CD4-positive, alpha-beta T cell treated with Interleukin-4 for 1 hour (primary cell): Measurements from ENCODE around the gene FBXO47.
"Not testable (repeated sequence)": the region's sequence is repeated elsewhere in the genome, so short reads cannot be mapped to it uniquely, and the experiment has no call there.

ENCODE experiments used
- DNase-seq, 2 donors: peaks; one replicate each; pipeline ENCODE4 v3.0.0-alpha.2; 2020 to 2022

Gene FBXO47

DNA sequence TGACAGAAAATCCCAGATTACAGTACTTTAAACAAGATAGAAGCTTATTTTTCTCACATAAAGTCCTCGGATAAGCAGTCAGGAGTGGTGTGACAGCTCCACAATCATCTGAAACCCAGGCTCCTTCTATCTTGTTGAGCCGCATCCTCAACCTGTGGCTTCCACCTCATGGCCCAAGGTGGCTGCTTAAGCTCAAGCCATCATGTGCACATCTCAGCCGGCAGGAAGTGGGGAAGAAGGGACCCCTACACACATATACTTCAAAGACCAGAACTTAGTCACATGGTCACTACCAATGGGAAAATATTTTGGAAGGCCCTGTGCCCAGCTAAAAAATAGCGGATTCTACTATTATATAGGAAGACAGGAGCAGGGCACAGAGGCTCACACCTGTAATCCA lies 11.0 kb upstream of the FBXO47 start:
- DNase-seq: no peak

DNA sequence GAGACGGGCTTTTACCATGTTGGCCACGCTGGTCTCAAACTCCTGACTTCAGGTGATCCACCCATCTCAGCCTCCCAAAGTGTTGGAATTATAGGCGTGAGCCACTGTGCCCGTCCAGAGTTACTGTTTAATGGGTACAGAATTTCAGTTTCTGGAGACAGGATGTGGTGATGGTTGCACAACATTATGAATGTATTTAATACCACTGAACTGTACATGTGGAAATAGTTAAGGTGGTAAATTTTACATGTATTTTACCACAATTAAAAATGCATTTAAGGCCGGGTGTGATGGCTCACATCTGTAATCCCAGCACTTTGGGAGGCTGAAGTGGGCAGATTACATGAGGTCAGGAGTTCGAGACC lies 9.0 kb upstream of the FBXO47 start:
- DNase-seq: peak in 1 of 2 donors; percentile 24

DNA sequence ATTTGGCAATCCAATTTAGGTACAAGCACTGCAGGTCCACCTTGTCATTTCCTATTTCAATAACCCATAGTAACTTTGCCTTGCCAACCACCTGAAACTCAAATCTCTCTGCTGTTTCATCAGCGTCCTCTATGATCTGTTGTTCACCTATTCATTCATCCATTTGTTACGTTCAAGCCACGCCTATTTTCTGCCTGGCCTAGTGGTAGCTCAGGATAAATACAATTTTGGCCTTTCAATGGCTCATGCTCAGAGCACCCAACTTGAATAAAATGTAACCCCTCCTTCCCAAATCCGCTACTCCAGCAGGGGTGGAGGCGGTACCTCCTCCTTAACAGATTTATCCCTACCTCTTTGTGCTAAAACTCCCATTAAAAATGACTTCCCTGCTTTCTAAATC lies 3.6 kb upstream of the FBXO47 start:
- no peak for DNase-seq

DNA sequence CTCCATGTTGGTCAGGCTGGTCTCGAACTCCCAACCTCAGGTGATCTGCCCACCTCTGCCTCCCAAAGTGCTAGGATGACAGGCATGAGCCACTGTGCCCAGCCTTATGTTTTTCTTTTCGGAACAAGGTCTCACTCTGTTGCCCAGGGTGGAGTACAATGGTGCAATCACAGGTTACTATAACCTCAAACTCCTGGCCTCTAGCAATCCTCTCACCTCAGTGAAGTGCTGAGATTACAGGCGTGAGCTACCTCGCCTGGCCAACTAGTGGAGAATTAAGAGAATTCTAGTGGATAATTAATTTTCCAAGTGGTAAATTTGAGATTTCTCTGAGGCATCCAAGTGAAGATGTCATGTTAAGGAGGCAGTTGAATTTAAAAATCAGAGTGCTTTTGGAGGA lies 2.9 kb upstream of the FBXO47 start:
- no peak for DNase-seq

DNA sequence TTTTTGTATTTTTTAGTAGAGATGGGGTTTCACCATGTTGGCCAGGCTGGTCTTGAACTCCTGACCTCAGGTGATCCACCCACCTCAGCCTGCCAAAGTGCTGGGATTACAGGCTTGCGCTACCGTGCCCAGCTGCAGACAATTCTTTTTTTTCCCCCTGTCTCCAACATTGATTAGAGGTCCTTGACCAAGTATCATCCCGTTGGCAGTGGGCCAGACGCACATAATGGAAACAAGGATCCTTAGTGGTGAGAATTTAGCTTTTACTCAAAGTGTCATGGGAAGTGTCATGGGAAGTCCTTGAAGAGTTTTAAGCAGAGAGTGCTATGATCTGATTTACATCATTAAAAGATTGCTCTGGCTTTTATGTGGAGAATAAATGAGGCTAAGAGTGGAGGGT lies 2.1 kb upstream of the FBXO47 start:
- DNase-seq: no peak

DNA sequence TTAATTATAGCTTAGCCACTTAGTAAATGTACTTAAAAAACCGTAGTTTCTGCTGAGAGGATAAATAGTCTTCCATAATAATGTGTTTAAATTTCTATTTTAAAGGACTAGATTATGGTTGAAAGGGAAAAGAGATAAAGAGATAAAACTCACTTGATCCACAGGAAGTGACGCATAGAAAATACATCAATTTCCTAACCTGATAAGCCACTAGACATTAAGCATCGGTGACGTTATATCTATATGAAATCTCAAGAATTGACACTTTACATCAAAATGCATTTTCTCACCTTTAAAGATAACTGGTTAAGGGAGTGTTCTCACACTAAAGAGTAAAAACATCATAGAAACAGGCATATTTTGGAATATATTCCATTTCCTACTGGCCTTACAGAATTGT lies 5.8 kb downstream of the FBXO47 start:
- DNase-seq: peak in 1 of 2 donors; percentile 33

DNA sequence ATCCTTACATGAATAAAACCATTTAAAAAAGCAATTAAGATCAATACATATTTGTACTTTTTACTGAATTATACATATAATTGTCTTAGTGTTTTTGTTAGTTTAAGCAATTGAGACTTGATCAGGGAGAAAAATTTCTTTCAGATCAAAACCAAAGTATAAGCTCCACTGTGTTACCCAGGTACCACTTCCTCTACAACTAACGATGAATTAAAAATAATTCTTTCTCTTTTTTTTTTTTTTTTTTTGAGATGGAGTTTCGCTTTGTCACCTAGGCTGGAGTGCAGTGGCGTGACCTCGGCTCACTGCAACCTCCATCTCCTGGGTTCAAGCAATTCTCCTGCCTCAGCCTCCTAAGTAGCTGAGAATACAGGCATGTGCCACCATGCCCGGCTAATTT lies 6.8 kb downstream of the FBXO47 start:
- DNase-seq: peak in 1 of 2 donors; percentile 36

DNA sequence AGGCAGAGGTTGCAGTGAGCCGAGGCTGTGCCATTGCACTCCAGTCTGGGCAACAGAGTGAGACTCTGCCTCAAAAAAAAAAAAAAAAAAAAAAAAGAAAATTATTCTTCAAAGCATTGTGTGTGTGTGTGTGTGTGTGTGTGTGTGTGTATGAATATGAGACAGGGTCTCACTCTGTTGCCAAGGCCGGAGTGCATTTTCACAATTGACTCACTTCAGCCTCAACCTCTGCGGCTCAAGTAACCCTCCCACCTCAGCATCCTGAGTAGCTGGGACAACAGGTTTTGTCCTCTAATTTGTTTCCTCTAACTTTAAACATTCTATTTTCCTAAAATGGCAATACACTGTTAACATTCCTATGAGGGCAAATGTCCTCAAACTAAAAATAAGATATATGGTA lies 7.7 kb downstream of the FBXO47 start:
- no peak for DNase-seq

DNA sequence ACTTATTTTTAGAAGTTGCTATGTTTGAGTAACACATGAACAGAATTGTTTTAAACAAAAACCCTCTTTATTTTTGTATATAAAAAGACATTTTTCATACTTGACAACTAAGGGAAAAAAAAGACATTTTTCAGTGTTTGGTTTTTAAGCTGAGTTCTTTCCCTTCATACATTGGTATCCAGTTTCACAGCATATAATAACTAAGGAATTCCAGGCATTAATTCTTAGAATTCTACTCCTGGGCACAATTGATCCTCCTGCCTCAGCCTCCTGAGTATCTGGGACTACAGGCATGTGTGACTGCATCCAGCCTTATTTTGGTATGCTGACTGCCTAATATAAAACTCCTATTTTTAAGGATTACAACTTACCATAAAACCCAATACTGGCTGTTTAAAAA lies 8.4 kb downstream of the FBXO47 start:
- no peak for DNase-seq

DNA sequence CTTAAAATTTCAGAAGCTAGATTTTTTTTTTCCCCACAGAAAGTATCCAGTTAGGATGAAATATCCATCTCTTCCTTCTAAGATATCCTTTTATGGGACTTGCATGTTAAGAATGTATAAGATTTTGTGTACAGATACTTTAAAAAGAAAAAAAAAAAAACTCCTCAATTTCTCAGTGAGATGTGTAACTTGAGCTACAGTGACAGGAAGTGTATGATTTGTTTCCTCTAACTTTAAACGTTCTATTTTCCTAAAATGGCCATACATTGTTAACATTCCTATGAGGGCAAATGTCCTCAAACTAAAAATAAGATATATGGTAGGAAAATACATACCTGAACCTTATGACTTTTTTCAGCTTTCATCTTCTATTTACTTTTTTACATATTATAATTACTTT lies 8.9 kb downstream of the FBXO47 start:
- no peak for DNase-seq

DNA sequence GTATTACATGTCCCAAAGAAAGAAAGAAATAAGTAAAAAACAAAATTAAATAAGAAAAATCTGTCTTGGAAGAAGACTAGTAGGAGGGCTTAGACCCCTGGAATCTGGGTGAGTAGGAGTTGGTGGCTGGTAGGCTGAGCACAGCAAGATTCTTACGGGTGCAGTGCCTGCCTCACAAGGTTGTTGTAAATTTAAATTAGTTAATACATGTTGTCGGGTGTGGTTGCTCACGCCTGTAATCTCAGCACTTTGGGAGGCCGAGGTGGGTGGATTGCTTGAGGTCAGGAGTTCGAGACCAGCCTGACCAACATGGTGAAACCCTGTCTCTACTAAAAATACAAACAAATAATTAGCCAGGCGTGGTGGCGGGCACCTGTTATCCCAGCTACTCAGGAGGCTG lies 13.4 kb downstream of the FBXO47 start:
- DNase-seq: not testable (repeated sequence)

DNA sequence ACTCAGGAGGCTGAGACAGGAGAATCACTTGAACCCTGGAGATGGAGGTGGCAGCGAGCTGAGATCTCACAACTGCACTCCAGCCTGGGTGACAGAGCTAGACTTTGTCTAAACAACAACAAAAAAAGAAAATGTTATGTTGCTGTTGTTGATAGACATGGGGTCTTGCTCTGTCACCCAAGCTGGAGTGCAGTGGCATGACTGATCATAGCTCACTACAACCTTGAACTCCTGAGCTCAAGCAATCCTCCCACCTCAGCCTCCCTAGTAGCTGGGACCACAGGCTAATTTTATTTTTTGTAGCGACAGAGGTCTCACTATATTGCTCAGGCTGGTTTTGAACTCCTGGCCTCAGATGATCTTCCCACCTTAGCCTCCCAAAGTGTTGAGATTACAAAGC lies 20.0 kb downstream of the FBXO47 start:
- no peak for DNase-seq

DNA sequence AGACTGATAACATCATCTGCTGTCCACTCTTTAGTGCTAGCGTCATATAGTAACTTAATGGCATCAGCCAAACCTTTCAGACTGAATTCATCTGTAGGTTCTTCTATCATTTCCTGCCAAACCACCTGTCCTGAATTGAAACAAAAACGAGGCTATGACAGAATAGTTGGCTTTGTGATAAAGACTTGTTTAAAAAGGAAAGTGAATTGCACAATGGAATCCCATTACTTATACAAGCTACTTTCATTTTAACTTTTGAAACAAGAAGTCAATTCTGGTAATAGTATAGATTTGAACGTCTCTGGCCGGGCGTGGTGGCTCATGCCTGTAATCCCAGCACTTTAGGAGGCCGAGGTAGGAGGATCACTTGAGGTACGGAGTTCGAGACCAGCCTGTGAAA lies 23.6 kb downstream of the FBXO47 start:
- no peak for DNase-seq

DNA sequence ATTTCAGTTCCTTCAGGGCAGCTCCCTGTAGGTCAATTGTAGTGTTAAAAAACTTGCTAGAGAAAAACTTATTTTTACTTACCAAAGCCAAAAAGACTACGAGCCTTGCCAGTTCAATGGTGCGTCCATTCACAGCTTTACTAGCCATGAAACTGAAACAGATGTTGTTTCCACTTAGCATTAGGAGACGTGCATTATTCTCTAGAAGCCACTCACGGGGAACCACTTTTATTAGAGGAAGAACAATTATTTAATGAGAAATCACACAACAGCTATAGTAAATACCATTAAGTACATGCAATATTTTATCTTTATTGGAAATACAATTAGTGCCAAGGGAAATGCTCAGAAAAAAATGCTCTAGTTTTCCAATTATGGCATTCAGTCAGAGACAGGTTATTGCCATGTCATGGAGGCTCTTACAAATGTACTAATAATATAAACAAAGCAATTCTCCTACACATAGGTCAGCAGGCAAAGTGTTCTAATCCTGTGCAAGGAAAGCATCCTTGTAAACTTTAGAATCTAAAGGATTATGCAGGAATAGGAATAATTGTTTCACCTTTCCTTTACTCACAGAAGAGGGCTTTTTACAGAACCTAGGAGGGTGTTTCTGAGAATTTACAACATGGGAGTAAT lies 24.4 kb downstream of the FBXO47 start:
- DNase-seq: no peak

DNA sequence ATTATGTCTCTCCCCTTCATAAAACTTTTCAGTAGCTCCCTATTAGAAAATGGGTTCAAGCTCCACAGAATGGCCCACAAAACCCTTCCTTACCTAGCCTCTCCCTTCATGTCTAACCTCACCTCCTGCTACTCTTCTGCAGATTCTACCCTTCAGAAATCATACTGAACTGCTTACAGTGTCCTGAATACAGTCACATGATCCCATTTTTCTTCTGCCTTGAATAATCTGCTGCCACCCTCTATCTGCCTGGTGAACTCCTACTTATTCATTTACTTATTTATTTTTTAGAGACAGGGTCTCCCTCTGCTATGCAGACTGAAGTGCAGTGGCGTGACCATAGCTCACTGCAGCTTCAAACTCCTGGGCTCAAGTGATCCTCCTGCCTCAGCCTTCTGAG lies 26.8 kb downstream of the FBXO47 start:
- no peak for DNase-seq

DNA sequence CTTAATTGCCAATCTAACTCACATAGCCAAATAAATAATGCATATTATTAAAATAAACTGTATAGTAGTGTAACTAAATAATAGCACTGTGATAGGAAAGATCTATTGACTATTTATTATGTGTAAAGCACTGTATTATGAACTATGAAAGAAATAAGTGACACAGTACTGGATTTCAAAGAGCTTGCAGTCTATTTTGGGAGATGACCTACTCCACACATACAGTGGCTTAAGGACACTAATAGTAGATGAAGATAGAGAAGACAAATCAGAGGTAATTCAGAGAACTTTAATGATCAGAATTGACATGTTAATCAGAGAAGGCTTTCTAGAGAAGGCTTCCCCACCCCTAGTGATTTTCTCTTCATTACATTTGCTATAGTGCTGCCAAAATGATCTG lies 27.2 kb downstream of the FBXO47 start:
- DNase-seq: no peak

DNA sequence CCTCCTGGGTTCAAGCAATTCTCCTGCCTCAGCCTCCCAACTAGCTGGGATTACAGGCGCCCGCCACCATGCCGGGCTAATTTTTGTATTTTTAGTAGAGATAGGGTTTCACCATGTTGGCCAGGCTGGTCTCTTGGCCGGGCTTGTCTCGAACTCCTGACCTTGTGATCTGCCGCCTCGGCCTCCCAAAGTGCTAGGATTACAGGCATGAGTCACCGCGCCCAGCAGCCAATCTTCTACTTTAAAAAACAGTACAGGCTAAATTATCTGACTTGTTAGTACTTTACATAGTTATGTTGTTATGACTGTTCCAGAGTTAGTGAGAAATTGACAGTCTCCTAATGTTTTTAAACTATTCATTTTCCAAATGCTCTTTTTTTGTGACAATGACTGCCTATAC lies 33.2 kb downstream of the FBXO47 start:
- DNase-seq: not testable (repeated sequence)

DNA sequence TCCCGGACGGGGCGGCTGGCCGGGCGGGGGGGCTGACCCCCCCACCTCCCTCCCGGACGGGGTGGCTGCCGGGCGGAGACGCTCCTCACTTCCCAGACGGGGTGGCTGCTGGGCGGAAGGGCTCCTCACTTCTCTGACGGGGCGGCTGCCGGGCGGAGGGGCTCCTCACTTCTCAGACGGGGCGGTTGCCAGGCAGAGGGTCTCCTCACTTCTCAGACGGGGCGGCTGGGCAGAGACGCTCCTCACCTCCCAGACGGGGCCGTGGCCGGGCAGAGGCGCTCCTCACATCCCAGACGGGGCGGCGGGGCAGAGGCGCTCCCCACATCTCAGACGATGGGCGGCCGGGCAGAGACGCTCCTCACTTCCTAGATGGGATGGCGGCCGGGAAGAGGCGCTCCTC lies 36.4 kb downstream of the FBXO47 start:
- not testable (repeated sequence) for DNase-seq

DNA sequence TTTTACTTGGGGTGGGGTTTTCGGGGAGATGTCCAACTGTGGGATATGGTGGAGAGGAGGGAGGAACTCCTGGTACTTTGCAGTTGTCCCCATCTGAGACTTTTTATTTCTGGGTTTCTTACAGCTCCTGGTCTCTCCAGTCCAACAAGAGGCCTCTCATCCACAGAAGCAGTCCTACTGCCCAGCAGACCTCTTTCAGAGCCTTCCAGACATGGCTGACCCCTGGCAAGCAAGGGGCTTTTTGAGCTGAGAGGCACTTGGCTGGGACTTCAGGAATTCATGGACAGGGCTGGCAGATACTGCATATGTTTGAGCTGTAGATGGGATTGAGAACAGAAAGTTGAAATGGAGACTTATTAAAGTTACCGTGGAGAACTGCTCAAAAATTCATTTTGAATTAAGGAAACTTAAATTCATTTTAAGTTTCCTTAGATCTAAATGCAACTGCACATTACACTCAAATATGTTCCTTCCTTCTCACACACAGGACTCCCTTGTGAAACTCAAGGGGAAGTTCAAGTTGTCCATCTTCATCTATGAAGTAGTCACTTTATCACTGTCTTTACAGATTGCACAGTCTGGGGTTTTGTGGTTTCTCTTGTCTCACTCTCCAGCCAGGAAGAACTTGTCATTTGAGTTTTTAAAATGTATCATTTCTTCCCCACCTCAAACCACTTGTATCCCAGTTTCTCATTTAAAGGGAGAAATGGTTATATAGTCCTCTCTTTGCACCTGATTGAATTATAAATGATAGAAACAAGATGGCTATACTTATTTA lies 40.7 kb downstream of the FBXO47 start:
- DNase-seq: peak in 1 of 2 donors; percentile 16

DNA sequence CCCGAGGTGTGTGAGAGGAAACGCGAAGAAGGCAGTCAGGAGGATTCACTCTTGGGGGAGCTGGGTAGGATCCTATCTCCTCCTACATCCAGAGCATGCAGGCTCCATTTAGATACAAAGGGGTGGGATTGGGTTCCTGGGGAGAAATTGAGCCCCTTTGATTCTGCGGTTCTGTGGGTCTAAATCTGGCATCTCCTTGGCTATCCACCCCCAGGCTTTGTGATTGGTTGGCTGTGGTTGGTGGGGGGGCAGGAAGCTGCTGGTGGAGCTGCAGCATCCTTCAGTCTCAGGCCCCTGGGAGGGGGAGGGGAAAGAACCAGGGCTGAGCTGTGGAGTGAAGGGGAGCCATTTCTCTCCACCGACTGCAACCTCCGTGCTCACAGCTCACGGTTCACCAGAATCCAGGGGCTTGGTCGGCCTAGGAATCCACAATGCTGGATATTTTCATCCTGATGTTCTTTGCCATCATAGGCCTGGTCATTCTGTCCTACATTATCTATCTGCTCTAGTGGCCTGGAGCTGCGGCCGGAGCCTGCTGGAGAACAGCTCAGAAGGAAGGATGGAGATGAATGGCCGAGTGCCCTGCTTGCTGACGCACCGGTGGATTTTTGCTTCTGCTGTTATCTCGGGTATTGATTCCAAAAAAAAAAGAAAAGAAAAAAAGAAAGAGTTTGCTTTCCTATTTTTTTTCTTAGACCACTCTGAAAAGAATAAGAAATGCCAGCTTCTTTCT lies 41.8 kb downstream of the FBXO47 start, which contains the start of gene LASP1NB:
Gene LASP1NB, plus strand, starts transcription at position 352 of the 733 bp plus-strand sequence.
- DNase-seq: peak; percentile 42 to 55

DNA sequence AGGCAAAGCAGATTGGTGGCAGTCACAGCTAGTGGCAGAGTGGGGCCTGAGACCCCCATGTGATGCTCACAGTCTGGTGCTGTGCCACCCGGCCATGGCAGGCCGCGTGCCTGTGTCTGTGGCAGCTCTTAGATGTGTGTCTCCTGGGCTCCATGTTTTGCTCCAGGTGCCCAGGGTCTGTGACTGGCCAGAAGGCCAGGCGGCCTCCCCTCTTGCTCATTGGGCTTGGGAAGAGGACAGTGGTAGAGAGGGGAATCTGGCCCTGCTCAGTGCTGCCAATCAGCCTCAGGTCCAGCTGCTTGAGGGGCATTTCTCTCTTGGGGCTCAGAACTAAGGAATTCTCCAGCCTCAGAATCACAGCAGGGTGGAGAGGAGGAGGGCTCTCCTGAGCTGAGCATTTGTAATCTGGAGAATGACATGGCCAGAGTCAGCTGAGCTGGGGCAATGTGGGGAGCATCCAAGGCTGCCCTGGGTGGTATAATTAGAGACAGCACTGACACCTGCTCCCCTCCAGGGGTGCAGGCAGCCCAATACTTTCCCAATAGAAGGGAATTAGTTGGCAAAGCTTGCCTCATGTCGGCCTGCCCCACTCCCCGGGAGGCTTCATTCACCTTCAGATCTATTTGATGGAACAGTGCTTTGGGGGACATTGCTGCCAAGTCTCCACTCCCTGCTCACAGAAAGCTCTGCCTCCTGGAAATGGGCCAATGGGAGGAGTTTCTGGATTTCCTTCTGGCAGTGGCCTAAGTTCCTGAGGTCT lies 44.5 kb downstream of the FBXO47 start:
- peak in 1 of 2 donors; percentile 2 for DNase-seq

DNA sequence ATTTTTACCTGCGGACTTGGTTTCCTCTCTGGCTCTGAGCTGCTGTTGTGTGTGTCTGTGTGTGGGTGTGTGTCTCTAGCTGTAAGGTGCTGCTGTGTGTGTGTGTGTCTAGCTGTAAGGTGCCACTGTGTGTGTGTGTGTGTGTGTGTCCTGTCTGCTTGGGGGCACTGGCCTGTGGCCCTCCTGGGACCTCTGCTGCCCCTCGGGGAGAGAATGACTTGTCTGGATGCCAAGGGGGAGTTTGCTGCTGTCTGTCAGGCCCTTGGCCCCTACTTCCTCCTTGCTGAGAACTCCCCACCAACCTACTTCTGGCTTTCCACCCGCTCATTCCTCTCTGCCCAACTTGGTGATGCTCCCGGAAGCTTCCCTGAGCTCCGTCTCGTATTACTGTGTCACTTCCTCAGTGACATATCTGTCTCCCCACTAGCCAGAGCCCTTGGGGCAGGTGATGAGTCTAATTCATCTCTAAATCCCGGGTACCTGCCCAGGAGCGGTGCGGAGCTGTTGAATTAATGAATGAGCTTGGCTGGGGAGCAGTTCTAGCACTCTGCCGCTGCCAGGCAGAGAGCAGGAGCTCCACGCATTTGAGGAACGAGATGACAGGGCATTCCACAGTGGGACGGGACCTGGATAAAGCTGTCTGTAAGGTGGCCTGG lies 45.3 kb downstream of the FBXO47 start:
- no peak for DNase-seq
